ENCODE results near the gene AUTS2.

DNA sequence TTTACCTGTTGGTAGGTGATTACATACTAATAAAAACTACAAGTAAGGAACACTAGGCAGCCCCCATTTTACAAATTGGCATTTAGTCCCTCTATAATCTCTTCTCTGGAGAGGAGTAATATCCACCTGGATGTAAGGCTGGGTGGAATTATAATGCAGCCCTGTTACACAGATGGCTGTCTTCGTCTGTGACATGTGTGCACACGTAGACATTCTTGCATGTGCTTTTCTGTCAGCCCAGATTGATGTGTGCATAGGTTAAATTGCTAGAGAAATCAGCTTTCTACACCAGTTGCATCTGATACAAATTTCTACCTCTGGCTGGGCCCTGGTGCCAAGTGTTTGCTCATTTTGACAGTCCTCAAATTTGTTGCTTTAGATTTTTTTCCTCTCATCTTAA lies 715.9 kb downstream of the AUTS2 start:
- no peak for TF ChIP-seq ZNF133 (CRISPR knock-in tag; IDR thresholded peaks at IDR 0.05)
- TF ChIP-seq ZFP30 (CRISPR knock-in tag; IDR thresholded peaks at IDR 0.05; ENCODE audit: borderline replicate concordance), result no peak
